SU-DHL-6 (cell line): Measurements from ENCODE around the gene ITSN1.

Source experiments
- CTCF ChIP-seq: fragments of 200-600 bp; sonication (generic); IDR thresholded peaks from one replicate; pipeline ENCODE4 v1.5.1; 2017; ENCODE audit warnings: antibody characterized with exemption, mild to moderate bottlenecking, low read length, moderate library complexity; ENCODE audit not compliant: insufficient read depth, poor library complexity, severe bottlenecking
- EZH2phosphoT487 ChIP-seq: fragments of 200-600 bp; sonication (generic), shearing (Covaris generic); conservative IDR thresholded peaks from 2 replicates; pipeline ENCODE4 v1.6.1; 2018; ENCODE audit warnings: mild to moderate bottlenecking, antibody characterized with exemption, low read length, moderate library complexity, mixed read lengths

- no peak for TF ChIP-seq CTCF
- no peak for TF ChIP-seq EZH2phosphoT487
Observed at GRCh38 chr21:33732038-33732437, 89.7 kb downstream of the ITSN1 start.
